AG04450 (cell line): ENCODE data around the gene CANT1. TPM values are rescaled to one million over a fixed set of nuclear protein-coding genes. Genes with fewer than 3 reads are reported as not detected.

Source experiments
- CTCF ChIA-PET: fragments of 300-600, 350-600 bp; formaldehyde crosslinking; extraction: SDS; loops from one replicate; lab custom pipeline; 2022; ENCODE audit warnings: antibody characterized with exemption, inconsistent platforms; lab: Charles Lee
- POLR2A ChIA-PET: fragments of 350-600 bp; formaldehyde crosslinking; extraction: SDS; loops from one replicate; lab custom pipeline; 2021; ENCODE audit warnings: antibody characterized with exemption, inconsistent platforms; lab: Yijun Ruan, JAX
- DNase-seq: peaks from one replicate; pipeline ENCODE4 v3.0.0-alpha.2; 2011; ENCODE audit warnings: low read depth, low spot score
- H3K27ac ChIP-seq: one replicate; pipeline ENCODE4 v1.5.1; 2012; ENCODE audit warnings: low read depth, low read length, control low read depth
- H3K27me3 ChIP-seq: one replicate; pipeline ENCODE4 v1.6.0; 2012; ENCODE audit warnings: low read length; ENCODE audit not compliant: control insufficient read depth, insufficient read depth
- H3K4me3 ChIP-seq: 2 replicates; pipeline ENCODE4 v1.5.1; 2011; ENCODE audit warnings: mild to moderate bottlenecking, low read depth, low read length, control low read depth
- H3K9me3 ChIP-seq: 2 replicates; pipeline ENCODE4 v1.5.1; 2012; ENCODE audit warnings: low read length; ENCODE audit not compliant: control insufficient read depth, insufficient read depth
- polyA plus RNA-seq: library from polyadenylated mRNA; depleted of rRNA; stranded (reverse); fragments of >200 nt; gene quantifications from 2 replicates; pipeline ENCODE4 v1.2.3, GENCODE V29; 2011
- TF ChIP-seq, protein P1 (sequence below): IDR thresholded peaks from 2 replicates; pipeline ENCODE4 v1.5.1; 2011; ENCODE audit warnings: low read depth, low read length, control low read depth, inconsistent platforms

CANT1 gene
- polyA plus RNA-seq, 1 experiment = 61.6 TPM

GRCh38 chr17:79010304-79010646 lies 711 bp upstream of the CANT1 start:
- Histone ChIP-seq H3K27me3 (no peaks in the 10 kb centered on the region), H3K4me3 (peak overlapping the region; percentile 66), H3K9me3 (no peaks in the 10 kb centered on the region; the same call in 1 of the 2 replicates), H3K27ac (peak overlapping the region; percentile 21)
- CTCF ChIA-PET = interaction anchor here (0.9 kb wide), 1 partner anchor 17 kb away, joined by 3 read pairs; no protein-coding TSS in a partner anchor
- POLR2A ChIA-PET = no interaction called here
- no peak for DNase-seq
- TF ChIP-seq, protein P1, sequence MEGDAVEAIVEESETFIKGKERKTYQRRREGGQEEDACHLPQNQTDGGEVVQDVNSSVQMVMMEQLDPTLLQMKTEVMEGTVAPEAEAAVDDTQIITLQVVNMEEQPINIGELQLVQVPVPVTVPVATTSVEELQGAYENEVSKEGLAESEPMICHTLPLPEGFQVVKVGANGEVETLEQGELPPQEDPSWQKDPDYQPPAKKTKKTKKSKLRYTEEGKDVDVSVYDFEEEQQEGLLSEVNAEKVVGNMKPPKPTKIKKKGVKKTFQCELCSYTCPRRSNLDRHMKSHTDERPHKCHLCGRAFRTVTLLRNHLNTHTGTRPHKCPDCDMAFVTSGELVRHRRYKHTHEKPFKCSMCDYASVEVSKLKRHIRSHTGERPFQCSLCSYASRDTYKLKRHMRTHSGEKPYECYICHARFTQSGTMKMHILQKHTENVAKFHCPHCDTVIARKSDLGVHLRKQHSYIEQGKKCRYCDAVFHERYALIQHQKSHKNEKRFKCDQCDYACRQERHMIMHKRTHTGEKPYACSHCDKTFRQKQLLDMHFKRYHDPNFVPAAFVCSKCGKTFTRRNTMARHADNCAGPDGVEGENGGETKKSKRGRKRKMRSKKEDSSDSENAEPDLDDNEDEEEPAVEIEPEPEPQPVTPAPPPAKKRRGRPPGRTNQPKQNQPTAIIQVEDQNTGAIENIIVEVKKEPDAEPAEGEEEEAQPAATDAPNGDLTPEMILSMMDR = no peak

DNA sequence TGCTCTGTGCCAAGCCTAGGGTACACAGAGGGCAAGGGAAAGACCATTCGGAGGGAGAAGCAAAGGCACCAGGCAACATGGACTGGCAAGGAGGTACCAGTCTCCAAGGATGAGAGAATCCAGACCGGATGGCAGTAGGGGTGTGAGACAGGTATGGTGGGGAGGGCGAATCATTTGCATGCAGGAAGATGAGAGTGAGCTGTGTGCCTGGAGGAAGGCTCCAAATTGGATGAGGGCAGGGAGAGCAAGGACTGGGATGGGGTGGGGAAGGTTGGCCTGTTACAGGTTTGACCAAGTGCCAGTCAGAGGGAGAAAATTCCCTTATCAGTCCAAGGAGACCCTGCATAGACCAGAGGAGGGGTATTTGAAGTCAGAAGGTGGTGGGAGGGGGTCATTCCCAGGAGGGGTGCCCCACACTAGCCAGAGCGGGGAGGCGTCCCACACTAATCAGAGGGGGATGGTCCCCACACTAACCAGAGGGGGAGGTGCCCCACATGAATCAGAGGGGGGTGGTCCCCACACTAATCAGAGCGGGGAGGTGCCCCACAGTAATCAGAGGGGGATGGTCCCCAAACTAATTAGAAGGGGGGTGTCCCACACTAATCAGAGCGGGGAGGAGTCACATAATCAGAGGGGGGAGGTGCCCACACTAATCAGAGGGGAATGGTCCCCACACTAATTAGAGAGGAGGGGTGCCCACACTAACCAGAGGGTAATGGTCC lies 737 bp downstream of the CANT1 start:
- DNase-seq = no peak
- Histone ChIP-seq H3K4me3 (peak overlapping the region; percentile 97), H3K27ac (peak overlapping the region; percentile 31), H3K9me3 (no peaks in the 10 kb centered on the region; the same call in 1 of the 2 replicates), H3K27me3 (no peaks in the 10 kb centered on the region)
- POLR2A ChIA-PET = interaction anchor here (0.6 kb wide), 2 partner anchors 9 to 1204 kb away, joined by 3 to 4 read pairs; no protein-coding TSS in a partner anchor
- CTCF ChIA-PET = interaction anchor here (0.6 to 1.0 kb wide), 3 partner anchors 16 to 143 kb away, joined by 3 to 4 read pairs (median 4); no protein-coding TSS in a partner anchor
- TF ChIP-seq, protein P1 = no peak

DNA sequence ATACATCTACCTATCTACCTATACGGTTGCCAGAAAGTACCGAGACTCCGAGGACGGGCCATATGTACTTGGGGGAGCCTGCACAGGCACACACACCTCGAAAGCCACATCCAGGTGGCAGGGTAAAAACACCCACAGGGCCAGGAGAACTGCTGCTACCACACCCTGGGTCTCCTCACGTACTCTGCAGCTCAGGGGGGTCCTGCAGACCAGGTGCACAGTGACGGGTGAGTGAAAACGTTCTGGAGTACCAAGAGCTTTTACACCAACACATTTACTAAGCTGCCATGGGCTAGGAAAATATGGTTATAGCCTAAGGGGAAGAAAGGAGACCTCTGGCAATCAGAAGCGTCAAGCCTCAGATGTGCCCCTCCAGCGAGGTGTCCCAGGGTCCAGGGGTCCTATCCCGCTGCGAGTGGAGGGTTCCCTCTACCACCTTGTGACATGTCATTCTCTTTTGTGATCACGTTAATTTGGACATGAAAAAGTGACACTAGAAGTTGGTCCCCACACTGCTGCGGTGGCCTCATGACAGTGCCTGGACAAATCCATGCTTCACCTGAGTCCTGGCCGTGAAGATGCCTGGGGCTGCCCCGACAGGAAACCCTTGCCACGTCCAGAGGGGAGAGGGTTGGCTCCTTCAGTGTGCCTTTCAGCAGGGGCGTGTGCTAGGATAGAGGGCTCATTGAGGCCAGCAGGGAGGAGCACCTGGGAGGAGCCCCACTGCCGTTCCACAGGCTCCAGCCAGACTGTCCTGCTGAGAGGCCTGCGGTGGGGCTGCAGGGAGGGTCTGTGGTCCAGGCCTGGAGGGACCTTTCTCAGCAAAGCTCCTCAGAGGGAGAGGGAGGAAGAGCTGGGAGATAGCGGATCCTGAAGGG lies 1.8 kb downstream of the CANT1 start:
- peak overlapping the region; percentile 97 for H3K4me3 ChIP-seq
- ChIA-PET CTCF (interaction anchor here (1.0 kb wide), 1 partner anchor 142 kb away, joined by 3 read pairs; no protein-coding TSS in a partner anchor), POLR2A (no interaction called here)
- H3K27ac ChIP-seq = no peak overlapping the region
- H3K9me3 ChIP-seq = no peaks in the 10 kb centered on the region
- TF ChIP-seq, protein P1 = no peak
- no peaks in the 10 kb centered on the region for H3K27me3 ChIP-seq
- no peak for DNase-seq

- CTCF ChIA-PET = no interaction called here
- POLR2A ChIA-PET = no interaction called here
- DNase-seq = no peak
- TF ChIP-seq, protein P1 = no peak
- no peaks in the 10 kb centered on the region for H3K9me3 ChIP-seq
- no peak overlapping the region for H3K27ac ChIP-seq
- H3K27me3 ChIP-seq = no peaks in the 10 kb centered on the region
- no peak overlapping the region for H3K4me3 ChIP-seq
Measured at GRCh38 chr17:79006794-79007503, 2.6 kb downstream of the CANT1 start.
